Measurements from ENCODE around the gene PEPD. TPM values are rescaled to one million over a fixed set of nuclear protein-coding genes. Genes with fewer than 3 reads are reported as not detected.
A peak's percentile ranks its signal among the peaks of the same experiment; 100 is the strongest.

The PEPD gene
- total and polyA plus RNA-seq, 4 donors: 48.2 to 186 (median 55.5) TPM

- Histone ChIP-seq H3K36me3 (ENCODE audit: control insufficient read depth in 1 of 2, insufficient read depth in 2 of 2, low read length in 1 of 2) (no peaks in the 10 kb centered on the region), H3K9me3 (ENCODE audit: control insufficient read depth, low read length) (no peaks in the 10 kb centered on the region), H3K27me3 (ENCODE audit: control insufficient read depth in 1 of 2, insufficient read depth in 2 of 2, low read length in 1 of 2) (no peaks in the 10 kb centered on the region), H3K27ac (ENCODE audit: low read depth in 1 of 2, low read length in 2 of 2) (no peak overlapping the region), H3K4me1 (ENCODE audit: control insufficient read depth in 1 of 2, insufficient read depth in 2 of 2, low read length in 2 of 2) (no peaks in the 10 kb centered on the region), H3K4me3 (ENCODE audit: low read length in 2 of 2) (no peak overlapping the region)
- WGBS, 2 donors: 83 to 87% methylated on average over 6 of the region's 6 CpGs
- DNase-seq (no peak), ATAC-seq (ENCODE audit: low FRiP score) (no peak)
- intact Hi-C loops (cut with DNase I): no loop called here
These were observed 158.9 kb downstream of the PEPD start for GRCh38 chr19:33362508-33363228.

GRCh38 chr19:33359581-33359980 lies 162.0 kb downstream of the PEPD start:
- no peak overlapping the region for H3K4me3 ChIP-seq (ENCODE audit: low read length in 2 of 2)
- ATAC-seq (ENCODE audit: low FRiP score): no peak
- H3K27me3 ChIP-seq (ENCODE audit: control insufficient read depth in 1 of 2, insufficient read depth in 2 of 2, low read length in 1 of 2): no peaks in the 10 kb centered on the region
- H3K9me3 ChIP-seq (ENCODE audit: control insufficient read depth, low read length): no peaks in the 10 kb centered on the region
- intact Hi-C loops (cut with DNase I): no loop called here
- WGBS, 2 donors: 85 to 87% methylated on average over 3 of the region's 3 CpGs
- H3K4me1 ChIP-seq (ENCODE audit: control insufficient read depth in 1 of 2, insufficient read depth in 2 of 2, low read length in 2 of 2): no peaks in the 10 kb centered on the region
- H3K36me3 ChIP-seq (ENCODE audit: control insufficient read depth in 1 of 2, insufficient read depth in 2 of 2, low read length in 1 of 2): no peaks in the 10 kb centered on the region
- no peak overlapping the region for H3K27ac ChIP-seq (ENCODE audit: low read depth in 1 of 2, low read length in 2 of 2)
- no peak for DNase-seq

GRCh38 chr19:33358408-33358807 lies 163.2 kb downstream of the PEPD start:
- Histone ChIP-seq H3K27me3 (ENCODE audit: control insufficient read depth in 1 of 2, insufficient read depth in 2 of 2, low read length in 1 of 2) (no peaks in the 10 kb centered on the region), H3K27ac (ENCODE audit: low read depth in 1 of 2, low read length in 2 of 2) (peak overlapping the region in 1 of 2 donors; percentile 54), H3K4me1 (ENCODE audit: control insufficient read depth in 1 of 2, insufficient read depth in 2 of 2, low read length in 2 of 2) (no peaks in the 10 kb centered on the region), H3K9me3 (ENCODE audit: control insufficient read depth, low read length) (no peaks in the 10 kb centered on the region), H3K36me3 (ENCODE audit: control insufficient read depth in 1 of 2, insufficient read depth in 2 of 2, low read length in 1 of 2) (no peaks in the 10 kb centered on the region), H3K4me3 (ENCODE audit: low read length in 2 of 2) (no peak overlapping the region)
- no peak for DNase-seq
- no peak for ATAC-seq (ENCODE audit: low FRiP score)
- intact Hi-C loops (cut with DNase I): no loop called here
- 86 to 88% methylated on average over 6 of the region's 6 CpGs for WGBS, 2 donors

DNA sequence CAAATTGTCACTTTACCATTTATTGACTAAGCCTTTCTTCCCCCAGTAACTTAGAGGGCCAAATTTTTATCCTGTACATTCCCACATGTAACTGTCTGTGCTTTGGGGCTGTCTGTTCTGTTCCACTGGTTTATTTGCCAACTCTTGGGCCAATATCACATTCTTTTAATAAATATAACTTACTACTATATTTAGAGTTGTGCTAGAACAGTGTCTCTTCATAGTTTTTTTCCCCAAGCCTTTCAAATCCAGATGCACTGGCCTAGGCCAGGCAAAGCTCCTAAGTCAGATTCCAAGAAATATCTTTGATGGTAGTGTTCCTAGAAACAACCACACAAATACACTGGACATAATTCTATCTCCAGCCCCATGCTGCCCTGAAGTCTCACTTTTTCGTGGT lies 164.0 kb downstream of the PEPD start:
- no peaks in the 10 kb centered on the region for H3K4me1 ChIP-seq (ENCODE audit: control insufficient read depth in 1 of 2, insufficient read depth in 2 of 2, low read length in 2 of 2)
- no peaks in the 10 kb centered on the region for H3K36me3 ChIP-seq (ENCODE audit: control insufficient read depth in 1 of 2, insufficient read depth in 2 of 2, low read length in 1 of 2)
- DNase-seq: no peak
- H3K27ac ChIP-seq (ENCODE audit: low read depth in 1 of 2, low read length in 2 of 2): no peak overlapping the region
- WGBS, 2 donors: 6 to 22% methylated on average over 1 of the region's 1 CpG
- H3K27me3 ChIP-seq (ENCODE audit: control insufficient read depth in 1 of 2, insufficient read depth in 2 of 2, low read length in 1 of 2): no peaks in the 10 kb centered on the region
- H3K4me3 ChIP-seq (ENCODE audit: low read length in 2 of 2): no peak overlapping the region
- no peak for ATAC-seq (ENCODE audit: low FRiP score)
- H3K9me3 ChIP-seq (ENCODE audit: control insufficient read depth, low read length): no peaks in the 10 kb centered on the region
- intact Hi-C loops (cut with DNase I): no loop called here

DNA sequence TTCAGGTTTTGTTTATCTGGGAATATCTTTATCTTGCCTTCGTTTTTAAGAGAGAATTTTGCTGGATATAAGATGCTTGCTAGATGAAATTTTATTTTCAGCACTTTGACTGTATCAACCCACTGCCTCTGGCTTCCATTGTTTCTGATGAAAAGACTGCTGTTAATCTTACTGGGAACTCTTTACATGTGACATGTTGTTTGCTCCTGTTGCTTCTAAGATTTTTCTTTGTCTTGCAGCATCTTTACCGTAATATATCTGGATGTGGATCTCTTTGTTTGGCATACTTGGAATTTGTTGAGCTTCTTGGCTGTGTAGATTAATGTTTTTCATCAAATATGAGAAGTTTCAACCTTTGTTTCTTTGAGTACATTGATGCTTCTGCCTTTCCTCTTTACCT lies 166.1 kb downstream of the PEPD start:
- Histone ChIP-seq H3K4me1 (ENCODE audit: control insufficient read depth in 1 of 2, insufficient read depth in 2 of 2, low read length in 2 of 2) (peaks cover 0 to 4% of the 10 kb centered on the region in 2 donors), H3K4me3 (ENCODE audit: low read length in 2 of 2) (no peak overlapping the region), H3K27ac (ENCODE audit: low read depth in 1 of 2, low read length in 2 of 2) (no peak overlapping the region), H3K27me3 (ENCODE audit: control insufficient read depth in 1 of 2, insufficient read depth in 2 of 2, low read length in 1 of 2) (no peaks in the 10 kb centered on the region), H3K36me3 (ENCODE audit: control insufficient read depth in 1 of 2, insufficient read depth in 2 of 2, low read length in 1 of 2) (no peaks in the 10 kb centered on the region), H3K9me3 (ENCODE audit: control insufficient read depth, low read length) (no peaks in the 10 kb centered on the region)
- WGBS, 2 donors: 70 to 76% methylated on average over 2 of the region's 2 CpGs
- ATAC-seq (ENCODE audit: low FRiP score): no peak
- no peak for DNase-seq
- intact Hi-C loops (cut with DNase I): no loop called here

GRCh38 chr19:33350538-33351309 lies 170.9 kb downstream of the PEPD start:
- no peak for DNase-seq

DNA sequence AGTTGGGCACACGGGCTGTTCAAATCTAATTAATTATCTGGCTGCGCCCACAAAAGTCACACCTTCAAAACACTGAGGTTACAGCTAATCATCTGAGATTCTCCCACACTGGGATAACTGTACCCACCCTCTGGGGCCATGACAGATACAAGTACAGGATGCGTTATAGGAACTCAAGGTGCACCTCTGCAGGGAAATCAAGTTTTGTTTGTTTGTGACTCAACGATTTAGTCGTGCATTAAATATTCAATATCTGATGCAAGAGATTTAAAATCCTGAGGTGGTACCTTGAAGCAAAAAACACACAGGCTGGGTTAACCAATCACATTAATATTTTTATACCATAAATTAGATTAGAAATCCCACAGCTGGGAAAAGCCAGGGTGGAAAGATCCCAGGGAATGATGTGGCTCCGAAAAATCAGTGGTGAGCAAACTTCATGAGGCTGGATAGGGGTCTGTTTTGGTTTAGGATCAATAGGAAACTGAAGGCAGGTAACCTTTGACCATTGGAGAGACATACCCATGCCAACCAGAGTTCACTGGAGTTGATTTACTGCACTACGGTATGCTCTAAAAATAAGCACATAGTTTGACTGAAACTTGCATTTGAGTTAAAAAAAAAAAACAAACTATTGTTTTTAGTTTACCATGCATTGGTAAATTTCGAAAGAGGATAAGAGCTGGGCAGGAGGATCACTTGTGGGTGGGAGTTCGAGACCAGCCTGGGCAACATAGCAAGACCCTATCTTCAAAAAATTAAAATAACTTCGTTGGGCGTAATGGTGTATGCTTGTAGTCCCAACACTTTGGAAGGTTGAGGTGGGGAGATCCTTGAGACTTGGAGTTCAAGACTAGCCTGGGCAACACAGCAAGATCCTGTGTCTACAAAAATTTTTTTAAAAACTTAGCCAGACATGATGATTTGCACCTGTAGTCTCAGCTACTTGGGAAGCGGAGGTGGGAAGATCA lies 172.0 kb downstream of the PEPD start:
- no peak overlapping the region for H3K4me3 ChIP-seq (ENCODE audit: low read length in 2 of 2)
- 81 to 86% methylated on average over 12 of the region's 12 CpGs for WGBS, 2 donors
- H3K27ac ChIP-seq (ENCODE audit: low read depth in 1 of 2, low read length in 2 of 2): no peak overlapping the region
- no peaks in the 10 kb centered on the region for H3K27me3 ChIP-seq (ENCODE audit: control insufficient read depth in 1 of 2, insufficient read depth in 2 of 2, low read length in 1 of 2)
- H3K9me3 ChIP-seq (ENCODE audit: control insufficient read depth, low read length): no peaks in the 10 kb centered on the region
- no peak for ATAC-seq (ENCODE audit: low FRiP score)
- intact Hi-C loops (cut with DNase I): no loop called here
- peaks cover 0 to 8% of the 10 kb centered on the region in 2 donors for H3K4me1 ChIP-seq (ENCODE audit: control insufficient read depth in 1 of 2, insufficient read depth in 2 of 2, low read length in 2 of 2)
- DNase-seq: no peak
- no peaks in the 10 kb centered on the region for H3K36me3 ChIP-seq (ENCODE audit: control insufficient read depth in 1 of 2, insufficient read depth in 2 of 2, low read length in 1 of 2)

More at GRCh38 chr19:33350538-33351309, 170.9 kb downstream of the PEPD start:
- H3K4me3 ChIP-seq (ENCODE audit: low read length in 2 of 2): no peak overlapping the region
- no peak for ATAC-seq (ENCODE audit: low FRiP score)
- intact Hi-C loops (cut with DNase I): no loop called here
- 49 to 56% methylated on average over 12 of the region's 12 CpGs for WGBS, 2 donors
- no peaks in the 10 kb centered on the region for H3K9me3 ChIP-seq (ENCODE audit: control insufficient read depth, low read length)
- H3K4me1 ChIP-seq (ENCODE audit: control insufficient read depth in 1 of 2, insufficient read depth in 2 of 2, low read length in 2 of 2): peaks cover 0 to 8% of the 10 kb centered on the region in 2 donors
- no peaks in the 10 kb centered on the region for H3K27me3 ChIP-seq (ENCODE audit: control insufficient read depth in 1 of 2, insufficient read depth in 2 of 2, low read length in 1 of 2)
- no peaks in the 10 kb centered on the region for H3K36me3 ChIP-seq (ENCODE audit: control insufficient read depth in 1 of 2, insufficient read depth in 2 of 2, low read length in 1 of 2)
- H3K27ac ChIP-seq (ENCODE audit: low read depth in 1 of 2, low read length in 2 of 2): no peak overlapping the region

DNA sequence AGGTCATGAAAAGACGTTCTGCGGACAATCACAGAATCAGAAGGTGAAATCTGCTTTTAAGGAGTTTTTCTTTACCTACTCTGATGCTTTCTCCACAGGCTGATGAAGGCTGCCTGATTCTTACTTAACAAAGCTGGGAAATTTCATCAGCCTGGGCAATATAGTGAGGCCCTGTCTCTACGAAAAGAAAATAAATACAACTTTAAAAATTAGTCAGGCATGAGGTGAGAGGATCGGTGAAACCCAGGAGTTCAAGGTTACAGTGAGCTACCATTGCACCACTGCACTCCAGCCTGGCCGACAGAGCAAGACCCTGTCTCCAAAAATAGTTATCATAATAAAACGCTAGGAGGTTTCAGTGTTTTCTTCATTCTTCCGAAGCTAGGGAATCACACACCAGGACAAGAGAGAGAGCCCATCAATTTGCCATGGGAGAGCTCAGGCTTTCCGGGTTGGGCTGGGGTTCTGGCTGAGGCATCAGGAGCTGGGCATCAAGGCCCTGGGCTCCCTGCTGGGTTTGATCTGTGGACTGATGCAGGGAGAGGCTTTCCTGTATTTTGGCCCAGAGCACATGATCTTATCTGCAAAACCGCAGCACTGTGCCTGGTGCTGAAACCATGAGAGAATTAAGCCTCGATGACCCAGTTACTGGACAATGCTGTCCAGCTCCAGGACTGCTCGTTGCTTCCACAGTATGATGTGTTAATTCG lies 173.1 kb downstream of the PEPD start:
- intact Hi-C loops (cut with DNase I): no loop called here
- ATAC-seq (ENCODE audit: low FRiP score) (peak; percentile 36), DNase-seq (no peak)
- H3K36me3 ChIP-seq (ENCODE audit: control insufficient read depth in 1 of 2, insufficient read depth in 2 of 2, low read length in 1 of 2): no peaks in the 10 kb centered on the region
- no peaks in the 10 kb centered on the region for H3K9me3 ChIP-seq (ENCODE audit: control insufficient read depth, low read length)
- peaks cover 0 to 8% of the 10 kb centered on the region in 2 donors for H3K4me1 ChIP-seq (ENCODE audit: control insufficient read depth in 1 of 2, insufficient read depth in 2 of 2, low read length in 2 of 2)
- no peak overlapping the region for H3K4me3 ChIP-seq (ENCODE audit: low read length in 2 of 2)
- H3K27ac ChIP-seq (ENCODE audit: low read depth in 1 of 2, low read length in 2 of 2): no peak overlapping the region
- WGBS, 2 donors: 44% methylated on average over 12 of the region's 12 CpGs
- H3K27me3 ChIP-seq (ENCODE audit: control insufficient read depth in 1 of 2, insufficient read depth in 2 of 2, low read length in 1 of 2): no peaks in the 10 kb centered on the region

Data from aorta (tissue), 5 donors.